SKM-1 treated with dmso at 0.1 percent for 144 hours (cell line): ENCODE data around the gene TERT.
"Not testable (repeated sequence)": the region's sequence is repeated elsewhere in the genome, so short reads cannot be mapped to it uniquely, and the experiment has no call there.

Experiments used
- DNase-seq: peaks from one replicate; lab custom pipeline; 2025; ENCODE audit not compliant: unreplicated experiment; lab: John Stamatoyannopoulos, UW

TERT gene

GRCh38 chr5:1242733-1243486, 52.0 kb downstream of the TERT start:
- no peak for DNase-seq

- DNase-seq = no peak
These were observed 53.3 kb downstream of the TERT start for GRCh38 chr5:1241509-1242080.

- no peak for DNase-seq
These were observed 54.2 kb downstream of the TERT start for GRCh38 chr5:1240496-1241260.

DNA sequence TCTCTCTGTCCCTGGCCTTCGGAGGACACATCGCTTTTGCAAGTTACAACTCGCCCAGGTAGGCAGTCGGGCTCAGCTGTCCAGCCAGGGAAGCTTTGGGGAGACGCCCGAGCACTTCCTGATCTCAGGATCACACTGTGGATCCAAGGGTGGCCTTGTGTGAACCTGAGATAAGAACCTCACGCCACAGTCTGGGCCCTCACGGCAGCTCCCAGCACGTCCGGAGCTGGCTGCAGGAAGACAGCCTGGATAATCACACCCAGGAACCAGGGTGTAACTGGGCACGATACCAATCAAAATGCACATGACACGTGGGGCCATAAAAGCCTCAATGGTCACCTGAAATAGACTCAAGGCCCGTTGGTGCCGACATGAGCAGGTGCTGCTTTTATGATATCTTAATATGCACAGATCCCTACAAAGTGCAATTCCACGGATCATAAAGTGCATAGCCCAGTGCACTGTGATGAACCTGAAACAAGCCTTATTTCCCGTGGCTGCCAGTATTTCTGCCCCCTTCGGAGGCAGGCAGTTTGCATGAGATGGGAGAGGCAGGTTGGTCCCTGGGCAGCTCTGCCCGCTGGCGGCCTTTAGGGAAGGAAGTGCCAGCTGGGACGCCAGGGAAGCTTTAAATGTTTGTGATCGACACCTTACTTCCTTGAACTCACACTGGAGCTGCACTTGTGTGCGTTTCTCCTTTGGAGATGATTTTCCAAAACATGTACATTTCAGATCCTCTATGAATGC, 55.2 kb downstream of the TERT start:
- no peak for DNase-seq

- DNase-seq = no peak
These were observed 59.0 kb downstream of the TERT start for GRCh38 chr5:1235838-1236237.

- DNase-seq = no peak
These were observed 59.5 kb downstream of the TERT start for GRCh38 chr5:1235379-1235778.

DNA sequence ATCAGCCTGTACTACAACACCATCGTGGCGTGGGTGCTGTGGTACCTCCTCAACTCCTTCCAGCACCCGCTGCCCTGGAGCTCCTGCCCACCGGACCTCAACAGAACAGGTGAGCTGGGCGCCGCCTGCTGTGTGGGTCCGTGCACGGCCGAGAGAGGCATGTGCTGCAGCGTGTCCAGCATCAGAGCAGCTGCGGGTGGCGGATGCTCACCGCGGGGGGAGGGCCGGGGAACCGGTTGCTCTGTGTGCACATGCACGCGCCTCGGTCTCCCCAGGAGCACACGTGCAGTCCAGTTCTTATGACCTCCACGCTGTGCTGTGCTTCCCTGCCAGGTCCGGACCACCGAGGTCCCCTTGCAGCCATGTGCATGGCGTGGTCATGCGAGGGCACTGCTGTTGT, 62.1 kb downstream of the TERT start:
- no peak for DNase-seq

- DNase-seq = no peak
These were observed 63.4 kb downstream of the TERT start for GRCh38 chr5:1231354-1231905.

DNA sequence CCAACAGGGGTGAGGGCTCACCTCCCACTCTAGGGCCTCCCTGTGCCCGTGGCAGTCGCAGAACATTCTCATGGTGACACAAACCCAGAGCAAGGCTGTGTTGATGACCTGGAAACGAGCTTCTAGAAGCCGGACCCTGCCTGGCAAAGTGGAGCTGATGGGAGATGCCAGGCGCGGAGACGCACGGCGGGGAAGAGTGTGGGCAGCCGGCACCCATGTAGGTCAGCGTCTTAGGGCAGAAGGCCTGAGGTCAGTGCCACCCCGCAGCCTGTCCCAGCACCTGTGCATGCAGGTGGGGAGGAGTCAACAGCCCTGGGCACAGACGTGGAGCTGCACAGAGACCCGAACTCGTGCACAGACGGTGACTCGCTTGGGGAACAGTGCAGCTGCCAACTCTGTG, 64.3 kb downstream of the TERT start:
- no peak for DNase-seq

DNA sequence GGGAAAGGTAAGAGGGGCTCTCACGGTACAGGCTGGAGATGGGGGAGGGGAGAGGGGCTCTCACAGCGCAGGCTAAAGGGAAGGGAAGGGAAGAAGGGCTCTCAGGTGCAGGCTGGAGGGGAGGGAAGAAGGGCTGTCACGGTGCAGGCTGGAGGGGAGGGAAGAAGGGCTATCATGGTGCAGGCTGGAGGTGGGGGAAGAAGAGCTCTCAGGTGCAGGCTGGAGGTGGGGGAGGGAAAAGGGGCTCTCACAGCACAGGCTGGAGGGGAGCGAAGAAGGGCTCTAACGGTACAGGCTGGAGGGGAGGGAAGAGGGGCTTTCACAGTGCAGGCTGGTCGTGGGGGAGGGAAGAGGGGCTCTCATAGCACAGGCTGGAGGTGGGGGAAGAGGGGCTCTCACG, 65.0 kb downstream of the TERT start:
- no peak for DNase-seq

DNA sequence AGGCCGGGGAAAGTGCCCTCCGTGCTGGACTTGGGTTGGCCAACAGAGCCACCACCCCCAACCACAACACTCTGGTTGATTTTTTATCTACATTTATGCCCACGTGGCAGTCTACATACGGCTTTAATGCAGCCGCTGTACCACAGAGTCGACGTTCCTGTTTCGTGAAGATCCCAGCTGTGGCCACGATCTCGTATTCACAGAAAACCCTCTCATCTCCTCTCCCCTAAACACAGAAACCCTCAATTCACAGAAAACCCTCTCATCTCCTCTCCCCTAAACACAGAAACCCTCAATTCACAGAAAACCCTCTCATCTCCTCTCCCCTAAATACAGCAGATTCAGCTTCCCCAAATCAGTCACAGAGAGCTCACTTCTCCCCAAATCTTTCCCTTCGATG, 65.8 kb downstream of the TERT start:
- DNase-seq = not testable (repeated sequence)

- DNase-seq = no peak
These were observed 66.7 kb downstream of the TERT start for GRCh38 chr5:1228120-1228519.

DNA sequence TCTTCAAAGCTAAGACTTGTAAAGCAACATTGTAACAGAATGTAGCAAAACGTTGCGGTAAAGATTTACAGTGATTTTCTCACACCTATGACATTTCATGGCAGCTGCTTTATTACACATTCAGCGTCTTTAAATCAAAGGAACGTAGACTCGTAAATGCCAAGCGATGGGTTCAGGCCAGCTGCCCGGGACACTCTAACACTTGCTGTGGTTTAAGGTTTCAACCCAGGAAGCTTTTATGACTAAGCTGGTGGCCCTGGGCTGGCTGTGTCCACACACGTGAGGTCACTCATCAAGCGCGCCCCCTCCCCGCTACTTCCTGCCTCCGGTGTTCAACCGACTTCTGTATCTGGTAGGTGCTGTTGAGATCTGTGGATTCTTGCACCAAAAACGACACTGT, 67.2 kb downstream of the TERT start:
- no peak for DNase-seq

- no peak for DNase-seq
These were observed 67.9 kb downstream of the TERT start for GRCh38 chr5:1226839-1227581.

- no peak for DNase-seq
These were observed 68.6 kb downstream of the TERT start for GRCh38 chr5:1226231-1226630.

GRCh38 chr5:1225081-1225480, 69.8 kb downstream of the TERT start, which contains the start of gene SLC6A18:
SLC6A18 (plus strand) TSS chr5:1225381; CDS start chr5:1225478, 97 bp downstream.
- no peak for DNase-seq

DNA sequence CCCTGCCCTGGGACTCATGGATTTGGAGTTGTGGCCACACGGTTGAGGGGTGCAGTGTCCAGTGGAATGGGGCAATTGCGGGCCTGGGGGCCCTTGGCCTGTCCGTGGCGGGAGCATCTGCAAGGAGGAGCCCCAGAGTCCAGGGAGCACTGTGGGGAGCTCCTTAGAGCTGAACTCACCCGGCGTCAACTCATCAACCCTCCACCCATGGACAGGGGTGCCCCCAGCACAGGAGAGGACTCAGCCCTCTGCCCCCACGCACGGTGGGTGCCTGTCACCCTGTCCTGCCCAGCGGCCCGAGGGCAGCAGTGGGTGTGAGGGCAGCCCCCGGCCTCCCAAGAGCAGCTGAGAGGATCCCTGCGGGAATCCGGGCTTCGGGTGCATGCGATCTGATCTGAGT, 70.2 kb downstream of the TERT start:
- no peak for DNase-seq

DNA sequence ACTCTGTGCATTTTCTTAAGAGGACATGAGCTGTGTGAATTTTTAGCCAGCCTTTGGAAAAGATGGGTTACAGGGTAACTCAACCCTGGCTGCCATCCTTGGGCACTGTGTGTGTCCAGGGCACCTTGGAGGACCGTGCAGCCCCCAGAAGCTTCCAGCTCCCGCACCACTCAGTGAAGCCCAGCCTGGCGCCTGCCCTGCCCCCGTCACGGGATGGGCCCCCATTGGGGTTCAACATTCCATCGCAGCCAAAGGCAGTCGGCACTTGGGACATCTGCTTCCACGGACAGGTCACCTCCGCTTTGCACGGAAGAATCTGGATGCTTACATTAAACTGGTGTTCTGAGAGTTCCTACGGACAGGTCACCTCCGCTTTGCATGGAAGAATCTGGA, 71.6 kb downstream of the TERT start:
- no peak for DNase-seq

- DNase-seq = no peak
These were observed 72.1 kb downstream of the TERT start for GRCh38 chr5:1222621-1223277.

DNA sequence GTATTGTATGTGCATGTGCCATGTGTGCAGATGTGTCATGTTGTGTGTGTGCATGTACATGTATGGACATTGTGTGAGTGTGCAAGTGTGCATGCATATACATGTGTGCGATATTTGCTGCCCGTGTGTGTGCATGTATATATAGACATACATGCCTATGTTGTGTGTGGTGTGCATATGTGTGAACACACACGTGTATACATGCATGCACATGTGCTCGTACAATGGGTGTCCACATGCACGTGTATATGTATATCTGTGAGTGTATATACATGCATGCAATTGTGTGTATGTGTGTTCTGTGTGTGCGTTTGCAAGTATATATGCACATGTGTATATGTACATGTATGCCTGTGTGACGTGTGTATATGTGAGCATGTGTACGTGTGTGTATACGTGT, 72.7 kb downstream of the TERT start:
- no peak for DNase-seq
